Astrocyte of the cerebellum (primary cell): ENCODE results near the gene TTC23.

Experiments used
- DNase-seq: peaks from one replicate; pipeline ENCODE4 v3.0.0-alpha.2; 2011; ENCODE audit warnings: low read depth
- H3K4me3 ChIP-seq: 2 replicates; pipeline ENCODE4 v1.5.1; 2011; ENCODE audit warnings: mild to moderate bottlenecking, low read depth, low read length, moderate library complexity
- CTCF ChIP-seq: IDR thresholded peaks from 2 replicates; pipeline ENCODE4 v1.5.1; 2012; ENCODE audit warnings: low read length, low read depth, moderate library complexity, mild to moderate bottlenecking; ENCODE audit errors: missing control alignments
- in situ Hi-C: cut with HindIII; loops from 2 replicates; pipeline ENCODE4 v1.10.0; 2017; ENCODE audit warnings: low sequenced_read_pairs

The TTC23 gene

GRCh38 chr15:99104788-99105513 is 144.4 kb downstream of the TTC23 start, which contains the start of gene SYNM:
Gene SYNM (plus strand): TSS chr15:99105080. CDS start chr15:99105200, 120 bp downstream.
- peak; percentile 54 for TF ChIP-seq CTCF
- peak; percentile 32 for DNase-seq
- in situ Hi-C loops = loop anchor here (5.0 kb wide), 1 partner anchor 107 kb away; no protein-coding TSS in a partner anchor
- peak within 1 kb of the TSS; percentile 42 for H3K4me3 ChIP-seq

- no peak overlapping the region for H3K4me3 ChIP-seq
- in situ Hi-C loops = loop anchor here (5.0 kb wide), 1 partner anchor 109 kb away; no protein-coding TSS in a partner anchor
- no peak for TF ChIP-seq CTCF
- no peak for DNase-seq
These were observed 146.1 kb downstream of the TTC23 start for GRCh38 chr15:99103279-99103678.

- no peak for DNase-seq
- no peak overlapping the region for H3K4me3 ChIP-seq
- no peak for TF ChIP-seq CTCF
- in situ Hi-C loops = loop anchor here (5.0 kb wide), 1 partner anchor 110 kb away; no protein-coding TSS in a partner anchor
These were observed 146.8 kb downstream of the TTC23 start for GRCh38 chr15:99102332-99103235.

- in situ Hi-C loops = loop anchor here (5.0 kb wide), 1 partner anchor 111 kb away; no protein-coding TSS in a partner anchor
- TF ChIP-seq CTCF = no peak
- no peak for DNase-seq
These were observed 147.9 kb downstream of the TTC23 start for GRCh38 chr15:99101501-99101900.

DNA sequence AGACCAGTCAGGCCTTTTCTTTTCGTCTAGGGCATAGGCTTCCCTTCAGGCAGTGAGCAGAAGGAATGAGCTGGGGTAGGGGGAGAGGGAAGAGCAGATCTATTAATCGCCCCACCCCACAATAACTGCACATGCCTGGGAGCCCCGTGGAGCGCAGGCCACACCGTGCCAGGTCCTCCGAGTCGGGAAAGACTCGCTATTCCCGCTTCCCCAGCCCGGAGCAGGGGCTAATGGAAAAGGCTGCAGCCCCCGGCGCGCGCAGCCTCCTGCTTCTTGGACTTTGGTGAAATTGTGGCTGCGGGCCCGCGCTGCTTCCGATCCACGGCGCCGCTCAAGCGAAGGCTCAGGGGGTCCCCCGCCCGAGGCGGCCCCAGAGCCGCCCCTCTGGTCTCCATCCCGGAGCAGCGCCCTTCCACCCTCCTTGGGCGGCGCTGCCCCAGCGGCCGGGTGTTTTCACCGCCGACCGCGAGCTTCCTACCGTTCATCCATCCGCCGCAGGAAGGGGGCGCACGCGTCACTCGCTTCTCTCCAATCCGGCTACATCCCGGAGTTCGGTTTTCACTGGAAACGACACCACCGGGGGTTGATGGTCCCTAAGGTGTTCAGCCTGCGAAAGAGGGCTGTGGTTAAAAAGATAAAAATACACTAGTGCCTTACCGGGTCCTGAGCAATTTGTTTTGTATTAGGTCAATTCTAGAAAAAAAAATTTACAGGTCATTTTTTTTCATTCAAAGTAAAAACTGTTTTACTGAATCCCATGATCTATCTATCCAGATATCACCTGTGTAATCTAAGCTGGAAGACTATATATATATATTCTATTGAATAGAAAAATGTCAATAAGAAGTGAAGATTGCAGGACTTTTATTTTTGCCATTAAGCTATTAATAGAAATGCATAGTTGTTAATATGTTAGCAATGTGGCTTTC is 148.9 kb downstream of the TTC23 start:
- H3K4me3 ChIP-seq = peak overlapping the region; percentile 41
- TF ChIP-seq CTCF = peak; percentile 85
- in situ Hi-C loops = loop anchor here (5.0 kb wide), 1 partner anchor 112 kb away; no protein-coding TSS in a partner anchor
- DNase-seq = peak; percentile 34

More at GRCh38 chr15:99101501-99101900, 147.9 kb downstream of the TTC23 start:
- no peak overlapping the region for H3K4me3 ChIP-seq
